GM18505 (cell line): ENCODE data around the gene SLC5A3.

Experiments
- ATAC-seq: cut with Tn5 transposase; IDR thresholded peaks from one replicate; pipeline ENCODE4 v1.9.1; 2021; ENCODE audit not compliant: unreplicated experiment
- POLR2A ChIP-seq: IDR thresholded peaks from 4 replicates; pipeline ENCODE4 v1.6.1; 2011; ENCODE audit warnings: borderline replicate concordance; ENCODE audit not compliant: insufficient read depth, insufficient read length; ENCODE audit errors: extremely low read depth

SLC5A3 gene

DNA sequence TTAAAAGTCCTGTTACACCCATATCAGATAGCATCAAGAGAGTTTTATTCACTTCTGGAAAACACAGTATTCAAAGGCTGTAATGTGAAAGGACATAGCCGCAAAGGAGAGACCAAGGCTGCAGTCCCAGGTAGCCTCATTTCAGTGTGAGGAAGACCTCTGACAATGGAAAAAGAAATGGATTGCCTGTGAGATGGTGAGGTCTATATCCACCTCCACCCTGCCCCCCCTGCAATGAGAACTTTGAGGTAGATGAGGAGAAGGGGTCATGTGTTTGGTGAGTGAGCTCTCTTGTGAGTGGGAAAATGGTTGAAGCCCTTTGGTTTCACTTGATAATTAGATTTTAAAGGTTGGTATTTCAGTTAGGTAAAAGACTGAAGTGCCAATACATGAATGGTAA lies 3.5 kb downstream of the SLC5A3 start:
- ATAC-seq = no peak
- TF ChIP-seq POLR2A = no peak

DNA sequence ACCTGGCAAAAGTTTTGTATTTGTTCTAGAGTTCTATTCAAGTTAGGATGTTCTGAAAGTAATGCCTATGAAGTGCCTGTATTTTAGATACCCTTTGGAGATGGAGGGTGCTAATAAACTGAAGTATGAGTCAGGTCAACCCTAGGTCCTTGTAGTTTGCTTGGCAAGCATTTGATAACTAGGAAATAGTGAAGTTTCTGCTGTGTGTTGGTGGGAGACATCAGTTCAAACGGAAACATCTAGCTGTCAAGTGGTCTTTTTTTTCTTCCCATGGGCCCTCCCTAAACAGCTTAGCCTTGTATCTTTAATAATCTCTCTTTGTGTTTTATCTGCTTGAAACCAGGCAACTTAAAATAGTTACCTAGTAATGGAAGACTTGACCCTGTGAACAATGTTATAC lies 4.5 kb downstream of the SLC5A3 start:
- TF ChIP-seq POLR2A = no peak

GRCh38 chr21:34078915-34079314 lies 5.5 kb downstream of the SLC5A3 start:
- TF ChIP-seq POLR2A = no peak
- ATAC-seq = no peak

More for the DNA sequence above, 4.5 kb downstream of the SLC5A3 start:
- no peak for ATAC-seq

DNA sequence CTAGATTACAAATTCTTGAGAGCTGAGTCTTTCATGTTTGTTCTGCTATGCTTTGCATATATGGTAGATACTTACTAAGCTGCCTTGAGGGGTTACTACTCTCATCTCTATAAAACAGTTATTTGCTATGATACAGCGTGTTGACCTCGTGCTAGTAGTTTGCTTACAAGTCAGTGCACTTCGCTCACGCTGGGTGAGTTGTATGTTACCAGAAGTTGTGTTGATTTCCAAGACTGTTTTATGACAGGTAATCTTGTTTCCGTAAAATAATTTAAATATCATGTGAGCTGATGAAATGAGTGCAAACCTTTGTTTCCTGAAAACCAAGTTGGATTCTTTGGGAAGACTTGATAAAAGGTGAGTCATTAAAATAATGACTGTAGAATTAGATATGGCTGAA lies 7.3 kb downstream of the SLC5A3 start:
- ATAC-seq = no peak
- no peak for TF ChIP-seq POLR2A

DNA sequence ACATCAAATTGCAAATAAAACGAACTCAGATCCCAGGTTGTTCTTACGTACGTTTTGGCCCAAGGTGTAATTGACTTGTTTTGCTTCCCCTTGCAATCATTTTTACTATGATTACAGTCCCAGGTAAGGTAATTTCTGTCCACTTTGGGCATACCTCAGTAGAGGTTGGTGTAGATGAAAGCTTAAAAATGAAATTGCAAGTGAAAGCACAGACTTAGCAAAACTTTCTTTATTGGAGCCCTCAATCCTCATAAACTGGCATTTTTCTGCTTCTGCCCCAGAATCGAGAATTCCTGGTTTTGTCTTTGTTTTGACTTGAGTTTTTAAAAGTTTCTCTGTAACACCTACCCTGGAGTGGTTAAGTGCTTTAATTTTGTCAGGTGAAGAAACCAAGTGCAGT lies 9.4 kb downstream of the SLC5A3 start:
- TF ChIP-seq POLR2A = no peak
- ATAC-seq = no peak

- no peak for ATAC-seq
- TF ChIP-seq POLR2A = no peak
These were observed 10.0 kb downstream of the SLC5A3 start for GRCh38 chr21:34083357-34083756.

- no peak for TF ChIP-seq POLR2A
- no peak for ATAC-seq
These were observed 11.8 kb downstream of the SLC5A3 start for GRCh38 chr21:34085129-34085528.

GRCh38 chr21:34086887-34087306 lies 13.5 kb downstream of the SLC5A3 start:
- no peak for ATAC-seq
- TF ChIP-seq POLR2A = no peak

GRCh38 chr21:34088752-34089151 lies 15.4 kb downstream of the SLC5A3 start:
- TF ChIP-seq POLR2A = no peak
- no peak for ATAC-seq

DNA sequence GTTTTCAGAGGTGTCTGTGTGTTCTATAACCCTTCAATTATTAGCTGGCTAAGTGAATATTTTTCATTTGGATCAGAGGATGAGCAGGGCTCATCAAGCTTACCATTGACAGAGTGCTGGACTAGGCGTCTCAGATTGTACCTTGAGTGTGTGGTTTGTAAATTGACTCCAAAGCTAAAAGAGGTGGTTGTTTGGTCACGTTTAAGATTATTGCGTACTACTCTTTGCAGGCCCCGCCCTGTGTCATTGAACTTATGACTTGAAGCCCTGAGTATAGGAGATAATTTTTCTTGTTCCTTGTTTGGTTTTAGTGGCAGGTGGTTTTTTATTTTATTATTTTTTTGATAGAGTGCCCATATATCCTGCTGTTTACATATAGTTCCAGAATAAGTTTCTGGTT lies 17.7 kb downstream of the SLC5A3 start:
- TF ChIP-seq POLR2A = no peak
- ATAC-seq = no peak

DNA sequence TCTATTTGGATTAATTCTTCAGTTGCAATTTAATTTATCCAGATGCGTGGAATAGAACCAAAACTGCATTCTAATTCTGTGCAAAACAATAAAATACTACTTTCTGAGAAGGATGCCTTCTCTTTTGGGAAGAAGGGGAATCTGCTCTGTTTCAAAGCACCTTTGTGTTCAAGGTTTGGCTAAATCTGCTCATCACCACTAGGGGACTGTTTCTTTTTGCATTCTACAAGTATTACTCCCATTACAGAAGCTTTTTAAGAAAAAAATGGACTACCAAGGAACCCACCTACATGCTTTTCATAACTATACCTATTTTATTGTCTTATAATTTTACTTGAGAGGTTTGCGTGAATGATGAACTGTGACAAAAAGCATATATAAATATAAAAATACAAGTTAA lies 18.2 kb downstream of the SLC5A3 start:
- no peak for TF ChIP-seq POLR2A
- no peak for ATAC-seq

GRCh38 chr21:34092262-34092921 lies 19.0 kb downstream of the SLC5A3 start:
- no peak for TF ChIP-seq POLR2A
- ATAC-seq = no peak

DNA sequence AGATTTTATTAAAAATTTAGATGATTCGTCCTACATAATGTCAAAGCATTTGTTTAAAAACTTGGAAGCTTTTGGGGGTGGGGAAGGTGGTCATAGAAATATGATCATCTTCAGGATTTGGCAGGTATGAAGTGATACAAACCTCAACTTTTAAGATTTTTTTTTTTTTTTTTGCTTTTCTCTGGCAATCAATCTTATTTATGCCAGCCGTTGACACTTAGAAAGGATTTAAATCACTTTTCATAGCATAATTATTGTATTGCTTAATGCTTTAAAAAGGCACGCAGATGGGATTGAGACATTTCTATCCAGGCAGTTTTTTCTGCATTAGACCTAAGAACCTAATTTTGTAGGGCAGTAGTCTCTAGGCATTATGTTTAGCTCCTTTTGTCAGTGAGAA lies 19.7 kb downstream of the SLC5A3 start:
- TF ChIP-seq POLR2A = no peak
- ATAC-seq = no peak

- no peak for ATAC-seq
- TF ChIP-seq POLR2A = no peak
These were observed 21.6 kb downstream of the SLC5A3 start for GRCh38 chr21:34094949-34095348.

DNA sequence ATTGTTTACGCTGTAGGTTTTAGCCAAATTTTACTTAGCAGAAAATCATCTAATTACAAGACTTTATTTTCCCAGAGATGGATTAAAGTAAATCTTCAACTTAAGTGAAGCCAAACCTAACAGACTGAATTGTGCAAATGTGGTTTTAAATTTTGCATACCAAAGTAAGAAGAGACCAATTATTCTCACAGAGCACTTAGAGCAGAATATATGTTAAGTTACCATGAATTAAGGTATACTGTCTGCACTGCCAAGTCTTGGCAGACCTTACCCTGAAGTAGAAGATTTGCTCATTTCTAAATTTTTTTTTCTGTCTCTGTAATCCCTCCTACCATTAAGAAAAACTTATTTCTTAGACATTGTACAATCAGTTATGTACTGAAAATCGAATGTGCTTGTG lies 24.1 kb downstream of the SLC5A3 start:
- TF ChIP-seq POLR2A = no peak
- ATAC-seq = no peak
